Peyer's patch (tissue), 4 donors: ENCODE data around the gene ANO8. TPM values are rescaled to one million over a fixed set of nuclear protein-coding genes. Genes with fewer than 3 reads are reported as not detected.
"Not testable (repeated sequence)": the region's sequence is repeated elsewhere in the genome, so short reads cannot be mapped to it uniquely, and the experiment has no call there.

ENCODE experiments used
- DNase-seq, 3 donors: peaks; one replicate each; pipeline ENCODE4 v3.0.0-alpha.2; 2017 to 2019
- H3K27ac ChIP-seq, 4 donors: fragments of 200-600 bp; sonication (generic); one replicate each; pipeline ENCODE4 v1.5.1; 2016 to 2019
- H3K27me3 ChIP-seq, 2 donors: fragments of 200-600 bp; sonication (generic); one replicate each; pipeline ENCODE4 v1.5.1; 2019
- H3K36me3 ChIP-seq, 3 donors: fragments of 200-600 bp; sonication (generic); one replicate each; pipeline ENCODE4 v1.5.1; 2016 to 2019
- H3K4me1 ChIP-seq, 4 donors: fragments of 200-600 bp; sonication (generic); one replicate each; pipeline ENCODE4 v1.5.1; 2016 to 2019
- H3K4me3 ChIP-seq, 4 donors: fragments of 200-600 bp; sonication (generic); 1 replicate in 3 of 4; 2 replicates in 1 of 4; pipeline ENCODE4 v1.5.1; 2016 to 2019; ENCODE audit warnings: mild to moderate bottlenecking in 1 of 4
- H3K9me3 ChIP-seq, 4 donors: fragments of 200-600 bp; sonication (generic); one replicate each; pipeline ENCODE4 v1.5.1; 2016 to 2019; ENCODE audit warnings: mild to moderate bottlenecking in 1 of 4
- CTCF ChIP-seq, 6 experiments: fragments of 450-650 bp in 4 of 6; fragments of 200-600 bp in 2 of 6; sonication (generic) in 1 of 6; IDR thresholded peaks; one replicate each; pipeline ENCODE4 v1.5.1; 2017 to 2019; ENCODE audit warnings: antibody characterized with exemption in 6 of 6, mild to moderate bottlenecking in 3 of 6, moderate library complexity in 1 of 6
- POLR2A ChIP-seq, 2 donors: fragments of 450-650 bp; IDR thresholded peaks; one replicate each; pipeline ENCODE4 v1.5.1; 2017; ENCODE audit warnings: antibody characterized with exemption in 2 of 2, mild to moderate bottlenecking in 2 of 2, moderate library complexity in 2 of 2
- total RNA-seq, 4 donors: library from RNA; depleted of rRNA; stranded (reverse); fragments of >200 nt; gene quantifications; one replicate each; pipeline ENCODE4 v1.1.0, GENCODE V29; 2016

Gene ANO8
- total RNA-seq, 4 donors from 2014 or later: 10.3 to 18.9 (median 16.0) TPM

- Histone ChIP-seq H3K4me1 (peaks cover 7 to 19% (median 13%) of the 10 kb centered on the region in 4 donors), H3K36me3 (peaks cover 0 to 7% (median 0%) of the 10 kb centered on the region in 3 donors), H3K4me3 (no peak overlapping the region), H3K9me3 (no peaks in the 10 kb centered on the region), H3K27ac (no peak overlapping the region), H3K27me3 (peaks cover 0 to 9% of the 10 kb centered on the region in 2 donors)
- DNase-seq: no peak
- TF ChIP-seq CTCF (IDR thresholded peaks at IDR 0.05) (no peak), POLR2A (IDR thresholded peaks at IDR 0.05) (no peak)
Observed at GRCh38 chr19:17283504-17283996, 51.1 kb downstream of the ANO8 start.

GRCh38 chr19:17282488-17283125 is 52.0 kb downstream of the ANO8 start:
- peak overlapping the region; percentile 43 to 56 (median 52) for H3K4me3 ChIP-seq
- H3K27me3 ChIP-seq: peaks cover 0 to 9% of the 10 kb centered on the region in 2 donors
- H3K27ac ChIP-seq: peak overlapping the region in 1 of 4 donors; percentile 47
- H3K4me1 ChIP-seq: peaks cover 7 to 19% (median 13%) of the 10 kb centered on the region in 4 donors
- H3K36me3 ChIP-seq: peaks cover 0 to 15% (median 0%) of the 10 kb centered on the region in 3 donors
- no peaks in the 10 kb centered on the region for H3K9me3 ChIP-seq
- TF ChIP-seq CTCF (IDR thresholded peaks at IDR 0.05): peak; percentile 89 to 97 (median 96)
- no peak for TF ChIP-seq POLR2A (IDR thresholded peaks at IDR 0.05)
- DNase-seq: peak; percentile 82 to 94 (median 89)

GRCh38 chr19:17281391-17282304 is 53.0 kb downstream of the ANO8 start, which contains the start of gene ANKLE1:
Gene ANKLE1, plus strand, starts transcription at chr19:17281901. Its CDS starts 20 bp downstream, at chr19:17281921.
- peak within 1 kb of the TSS; percentile 43 to 56 (median 52) for H3K4me3 ChIP-seq
- no peak for TF ChIP-seq POLR2A (IDR thresholded peaks at IDR 0.05)
- TF ChIP-seq CTCF (IDR thresholded peaks at IDR 0.05): no peak
- peaks cover 0 to 9% of the 10 kb centered on the region in 2 donors for H3K27me3 ChIP-seq
- no peaks in the 10 kb centered on the region for H3K9me3 ChIP-seq
- H3K4me1 ChIP-seq: peaks cover 7 to 19% (median 13%) of the 10 kb centered on the region in 4 donors
- H3K36me3 ChIP-seq: peaks cover 0 to 24% (median 0%) of the 10 kb centered on the region in 3 donors
- DNase-seq: peak in 2 of 3 donors; percentile 54 to 62
- peak within 1 kb of the TSS in 1 of 4 donors; percentile 47 for H3K27ac ChIP-seq

GRCh38 chr19:17279436-17279835 is 55.2 kb downstream of the ANO8 start:
- Histone ChIP-seq H3K4me3 (no peak overlapping the region), H3K36me3 (peaks cover 0 to 46% (median 0%) of the 10 kb centered on the region in 3 donors), H3K4me1 (peaks cover 7 to 19% (median 13%) of the 10 kb centered on the region in 4 donors), H3K27me3 (peaks cover 0 to 9% of the 10 kb centered on the region in 2 donors), H3K27ac (no peak overlapping the region), H3K9me3 (no peaks in the 10 kb centered on the region)
- TF ChIP-seq CTCF (IDR thresholded peaks at IDR 0.05) (no peak), POLR2A (IDR thresholded peaks at IDR 0.05) (no peak)
- no peak for DNase-seq

GRCh38 chr19:17275441-17276175 is 59.0 kb downstream of the ANO8 start:
- Histone ChIP-seq H3K27me3 (no peaks in the 10 kb centered on the region), H3K4me3 (no peak overlapping the region), H3K9me3 (no peaks in the 10 kb centered on the region), H3K4me1 (no peaks in the 10 kb centered on the region), H3K36me3 (peaks cover 0 to 82% (median 0%) of the 10 kb centered on the region in 3 donors), H3K27ac (no peak overlapping the region)
- no peak for TF ChIP-seq CTCF (IDR thresholded peaks at IDR 0.05)
- TF ChIP-seq POLR2A (IDR thresholded peaks at IDR 0.05): no peak
- no peak for DNase-seq

- H3K36me3 ChIP-seq: peaks cover 0 to 89% (median 0%) of the 10 kb centered on the region in 3 donors
- H3K27ac ChIP-seq, H3K4me3 ChIP-seq, H3K27me3 ChIP-seq, DNase-seq, H3K9me3 ChIP-seq, H3K4me1 ChIP-seq: not testable (repeated sequence)
Observed at GRCh38 chr19:17274892-17275291, 59.8 kb downstream of the ANO8 start.
